GM19372 (cell line): ENCODE results near the gene SLC4A4.

Experiments
- ATAC-seq: cut with Tn5 transposase; IDR thresholded peaks from one replicate; pipeline ENCODE4 v1.9.1; 2021; ENCODE audit warnings: mild to moderate bottlenecking, low read depth, moderate library complexity; ENCODE audit not compliant: unreplicated experiment

Gene SLC4A4

DNA sequence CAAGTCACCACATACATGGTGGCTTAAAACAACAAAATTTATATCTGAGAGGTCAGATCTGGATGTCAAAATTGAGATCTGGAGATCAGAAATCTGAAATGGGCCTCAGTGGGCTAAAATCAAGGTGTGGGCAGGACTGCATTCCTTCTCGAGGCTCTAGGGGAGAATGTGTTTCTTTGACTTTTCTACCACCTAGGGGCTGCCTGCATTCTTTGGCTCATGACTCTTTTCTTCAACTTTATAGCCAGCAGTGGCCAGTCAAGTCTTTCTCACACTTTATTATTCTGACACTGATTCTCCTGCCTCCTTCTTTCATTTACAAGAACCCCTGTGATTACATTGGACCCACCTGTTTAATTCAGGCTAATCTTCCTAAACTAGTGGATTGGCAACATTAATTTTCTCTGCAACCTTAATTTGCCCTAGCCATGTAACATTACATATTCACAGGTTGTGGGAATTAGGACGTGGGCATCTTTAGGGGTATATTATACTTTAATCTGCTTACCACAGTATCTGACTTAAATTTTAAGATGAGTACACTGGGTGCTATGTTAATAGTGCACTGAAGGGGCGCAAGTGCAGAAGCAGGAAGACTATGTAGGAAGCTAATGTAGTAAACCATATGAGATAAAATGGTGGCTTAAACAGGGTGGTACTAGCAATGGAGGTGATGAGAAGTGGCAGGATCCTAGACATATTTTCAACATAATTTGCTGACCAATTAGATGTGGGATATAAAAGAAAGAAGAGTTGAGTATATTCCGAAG is 188.0 kb downstream of the SLC4A4 start:
- ATAC-seq: no peak

DNA sequence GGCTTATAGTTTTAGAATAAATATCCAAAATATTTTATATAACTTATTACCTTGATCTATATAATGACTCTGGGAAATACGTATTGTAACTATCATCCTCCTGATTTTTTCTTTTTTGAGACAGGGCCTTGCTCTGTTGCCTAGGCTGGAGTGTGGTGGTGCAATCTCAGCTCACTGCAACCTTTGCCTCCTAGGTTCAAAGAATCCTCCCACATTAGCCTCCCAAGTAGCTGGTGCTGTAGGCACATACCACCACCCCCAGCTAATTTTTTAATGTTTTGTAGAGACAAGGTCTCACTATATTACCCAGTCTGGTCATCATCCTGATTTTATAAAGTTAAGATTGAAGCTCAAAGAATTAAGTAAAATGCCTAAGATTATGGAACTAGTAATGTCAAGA is 193.6 kb downstream of the SLC4A4 start:
- no peak for ATAC-seq

DNA sequence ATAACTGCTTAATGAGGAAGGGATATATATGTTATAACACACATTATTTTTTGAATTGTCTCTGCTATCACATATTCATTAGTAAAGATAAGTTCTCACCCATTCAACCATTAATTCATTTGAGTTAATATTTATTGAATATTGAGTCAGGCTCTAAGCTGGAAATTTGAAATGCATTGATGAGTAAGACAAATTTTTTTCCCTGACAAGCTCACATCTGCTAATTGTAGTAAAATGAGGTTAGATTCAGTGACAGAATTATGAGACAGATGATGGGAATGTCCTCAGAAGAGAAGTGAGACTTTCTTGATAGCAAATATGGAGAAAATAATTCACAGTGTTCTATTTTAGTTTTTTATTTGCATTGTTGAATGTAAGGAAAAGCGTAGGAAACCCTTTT is 194.3 kb downstream of the SLC4A4 start:
- no peak for ATAC-seq

DNA sequence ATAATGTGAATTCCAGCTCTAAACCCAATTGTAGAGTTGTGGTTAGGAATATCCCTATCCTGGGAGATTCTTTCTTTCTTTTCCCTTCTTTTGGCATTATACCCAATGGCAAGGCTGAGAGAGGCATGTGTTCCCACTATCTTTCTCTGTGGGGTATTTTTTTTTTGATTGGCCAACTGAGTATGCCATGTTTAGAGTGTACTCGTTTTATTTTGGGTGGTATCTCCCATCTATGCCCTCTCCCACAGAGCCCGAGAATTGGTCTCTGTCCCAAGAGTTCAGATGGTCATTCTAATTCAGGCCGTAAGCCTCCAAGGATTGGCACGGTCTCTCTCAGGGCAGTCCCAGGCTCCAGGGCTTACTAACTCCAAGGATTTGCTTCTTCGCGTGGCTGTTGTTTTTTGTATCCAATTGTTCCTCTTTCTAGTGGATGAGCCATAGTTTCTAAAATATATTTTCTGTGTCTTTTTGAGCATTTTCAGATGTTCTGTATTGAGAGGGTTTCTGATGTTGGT is 198.8 kb downstream of the SLC4A4 start:
- no peak for ATAC-seq

DNA sequence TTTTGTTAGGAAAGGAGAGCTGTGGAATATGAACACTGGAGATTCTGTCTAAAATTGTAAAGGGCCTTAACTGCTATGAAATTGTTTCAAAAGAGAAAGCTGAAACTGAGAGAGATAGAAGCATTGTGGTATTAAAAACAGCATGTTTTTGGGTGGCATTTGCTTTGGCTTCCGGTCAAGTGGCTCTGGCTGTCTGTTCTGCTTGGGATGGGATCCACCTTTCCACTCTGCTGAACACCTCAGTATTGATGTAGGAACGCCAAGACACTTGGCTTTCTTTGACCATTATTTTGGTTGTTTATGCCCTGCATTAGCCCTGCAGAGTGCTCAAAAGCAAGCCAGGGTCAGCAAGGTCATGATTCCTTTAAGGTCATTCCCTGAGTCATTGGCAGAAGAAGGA is 199.7 kb downstream of the SLC4A4 start:
- no peak for ATAC-seq

DNA sequence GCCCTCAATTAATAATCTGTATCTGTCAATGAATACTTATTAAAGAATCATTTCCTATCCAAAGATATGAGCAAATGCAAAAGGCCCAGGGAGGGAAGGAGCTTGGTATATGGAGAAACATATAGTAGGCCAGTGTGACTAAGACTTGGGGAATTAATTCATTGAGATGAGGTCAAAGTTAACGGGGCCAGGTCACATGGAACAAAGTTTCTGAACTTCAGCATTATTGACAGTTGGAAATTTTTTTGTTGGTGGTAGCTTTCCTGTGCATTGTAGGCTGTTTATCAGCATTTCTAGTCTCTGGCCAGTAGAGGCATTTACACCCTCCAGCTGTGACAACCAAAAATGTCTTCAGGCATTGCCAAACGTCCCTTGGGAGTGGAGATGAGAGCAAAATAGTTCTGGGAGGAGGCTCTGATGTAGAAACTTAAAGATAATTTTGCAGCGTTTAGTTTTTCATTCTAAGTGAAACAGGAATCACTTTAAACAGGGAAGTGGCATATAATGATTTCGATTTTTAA is 202.0 kb downstream of the SLC4A4 start:
- ATAC-seq: peak; percentile 75

DNA sequence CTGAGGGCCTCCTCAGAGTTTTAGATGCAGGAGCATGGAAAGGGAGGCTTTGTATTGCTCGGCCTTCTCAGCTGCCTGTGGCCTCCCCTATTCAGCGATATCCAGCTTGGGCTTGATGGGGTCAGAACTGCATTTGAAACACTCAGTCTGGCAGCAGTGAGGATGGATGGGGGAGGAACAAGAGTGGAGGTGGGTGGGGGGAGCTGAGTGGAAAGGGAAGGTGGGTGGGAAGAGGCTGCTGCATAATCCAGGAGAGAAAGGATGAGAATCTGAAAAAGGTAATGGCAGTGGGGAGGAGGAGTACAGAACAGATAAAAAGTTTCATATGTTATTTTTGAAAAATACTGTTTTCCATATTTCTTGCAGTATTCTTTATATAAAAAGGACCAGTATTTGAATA is 202.7 kb downstream of the SLC4A4 start:
- no peak for ATAC-seq

DNA sequence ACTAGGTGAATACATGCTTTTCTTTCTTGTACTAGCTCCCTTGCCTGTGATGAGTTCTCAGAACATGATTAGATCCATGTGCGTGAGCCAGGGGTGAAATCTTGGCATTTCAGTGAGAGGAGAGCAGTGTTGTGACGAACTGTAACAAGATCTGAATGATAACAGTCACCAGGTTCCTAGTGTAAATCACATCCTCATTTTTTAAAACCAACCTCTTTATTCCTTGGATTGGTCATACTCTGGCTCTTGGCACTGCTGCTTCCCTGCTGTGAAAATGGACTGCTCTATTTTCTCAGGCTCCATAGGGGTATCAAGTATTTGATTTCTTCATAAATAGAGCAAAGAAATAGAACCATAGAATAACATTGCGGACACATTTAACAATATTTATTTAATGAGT is 206.3 kb downstream of the SLC4A4 start:
- ATAC-seq: no peak

DNA sequence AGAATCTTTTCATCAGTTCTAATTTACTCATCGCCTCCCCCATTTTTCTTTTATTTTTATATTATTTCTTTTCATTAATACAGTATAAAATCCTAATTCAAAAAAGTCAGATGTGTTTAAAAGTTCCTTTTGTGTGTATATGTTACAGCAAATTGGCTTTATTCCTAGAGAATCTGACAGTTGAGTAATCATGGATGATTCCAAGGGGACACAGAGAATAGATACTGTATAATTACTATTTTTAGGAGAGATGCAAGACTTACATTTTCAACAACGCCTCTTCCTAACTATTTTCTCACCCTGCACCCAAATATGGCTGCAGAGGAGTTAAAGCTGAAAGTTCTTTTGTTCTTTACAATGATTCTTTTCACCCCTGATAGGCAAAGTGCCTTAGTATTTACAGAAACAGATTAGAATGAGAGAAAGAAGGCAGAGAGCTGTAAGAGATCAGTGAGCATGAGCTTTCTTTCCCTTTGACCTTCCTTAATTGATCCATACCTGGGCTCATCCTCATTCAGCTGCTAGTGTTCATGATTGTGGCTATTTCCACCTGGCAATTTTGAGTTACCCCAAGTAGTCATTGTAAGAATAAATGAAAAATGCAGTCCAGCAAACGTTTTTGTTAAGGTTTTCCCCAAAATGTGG is 210.8 kb downstream of the SLC4A4 start:
- no peak for ATAC-seq

DNA sequence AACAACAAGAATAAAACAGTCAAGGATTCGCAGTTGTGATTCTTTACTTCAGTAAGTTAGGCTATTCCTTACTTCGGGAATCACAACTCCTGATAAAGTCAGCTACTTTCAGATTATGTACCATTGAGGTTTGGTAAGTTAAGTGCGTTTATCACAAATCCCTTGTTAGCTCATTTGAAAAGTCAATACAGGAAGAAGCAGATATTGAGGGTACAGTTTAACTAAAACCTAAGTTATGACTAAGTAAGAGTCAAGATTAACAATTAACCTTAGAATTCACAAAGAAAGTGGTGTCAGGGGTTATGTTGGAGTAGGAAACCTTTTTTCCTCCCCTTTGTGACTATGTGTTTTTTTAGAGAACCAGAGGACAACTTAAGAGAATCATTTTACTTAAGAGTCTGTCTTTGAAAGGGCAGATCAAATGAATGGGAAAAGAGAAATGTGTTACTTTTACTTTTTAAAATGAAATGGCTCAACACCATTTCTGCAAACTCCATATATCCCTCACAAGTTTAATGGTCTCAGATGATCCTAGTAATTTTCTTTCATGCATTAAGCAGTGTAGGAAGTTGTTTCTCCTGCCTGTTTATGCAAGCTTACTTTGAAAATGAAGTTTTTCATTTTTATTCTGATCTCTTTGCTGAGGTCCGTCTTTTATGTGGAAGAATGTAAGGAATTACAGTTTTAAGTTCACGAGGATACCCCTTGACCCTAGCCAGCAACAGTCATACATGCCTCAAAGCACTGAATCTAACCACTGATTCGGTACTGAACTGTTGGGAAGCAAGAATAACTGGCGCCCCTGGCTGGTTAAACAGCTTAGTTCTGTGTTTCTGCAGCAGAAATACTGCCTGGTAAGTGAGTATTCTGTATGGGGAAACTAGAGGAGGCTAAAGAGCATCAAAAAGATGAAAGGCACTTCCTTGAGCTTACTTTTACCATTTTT is 211.7 kb downstream of the SLC4A4 start:
- ATAC-seq: no peak

DNA sequence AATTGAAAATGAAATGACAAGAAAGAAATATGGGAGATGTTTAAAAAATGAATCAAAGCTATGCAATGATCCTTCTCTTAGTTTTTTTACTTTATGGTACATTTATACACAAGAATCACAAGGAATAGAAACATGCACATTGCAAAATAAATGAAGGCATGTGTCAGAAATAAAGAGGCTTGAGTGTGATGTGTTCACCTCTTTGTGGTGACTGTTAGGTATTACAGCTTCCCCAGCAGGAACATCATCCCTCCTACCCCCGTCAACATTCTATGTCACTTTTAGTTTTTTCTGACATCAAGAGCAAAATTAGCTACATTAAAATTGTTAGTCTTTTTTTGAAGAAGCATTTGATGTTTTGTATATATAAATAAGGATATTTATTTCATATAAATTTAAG is 214.8 kb downstream of the SLC4A4 start:
- no peak for ATAC-seq

DNA sequence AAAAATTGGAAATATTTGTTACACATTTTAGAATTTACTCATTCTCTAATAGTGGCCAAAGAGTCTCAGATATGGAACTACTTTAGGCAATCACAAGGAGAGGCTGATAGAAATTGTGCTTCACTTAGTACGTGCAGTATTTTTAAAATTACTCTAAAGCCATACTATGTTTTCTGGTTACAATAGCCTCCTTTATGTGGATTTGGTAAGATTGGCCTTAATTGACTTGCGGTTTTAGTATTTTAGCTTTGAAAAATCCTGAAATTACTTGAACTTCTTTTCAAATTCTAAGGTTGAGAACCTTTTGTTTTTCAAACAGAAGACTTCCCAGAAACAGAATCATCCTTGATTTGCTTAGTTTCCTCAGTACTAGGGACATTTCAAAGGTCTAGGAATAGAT is 215.2 kb downstream of the SLC4A4 start:
- no peak for ATAC-seq

DNA sequence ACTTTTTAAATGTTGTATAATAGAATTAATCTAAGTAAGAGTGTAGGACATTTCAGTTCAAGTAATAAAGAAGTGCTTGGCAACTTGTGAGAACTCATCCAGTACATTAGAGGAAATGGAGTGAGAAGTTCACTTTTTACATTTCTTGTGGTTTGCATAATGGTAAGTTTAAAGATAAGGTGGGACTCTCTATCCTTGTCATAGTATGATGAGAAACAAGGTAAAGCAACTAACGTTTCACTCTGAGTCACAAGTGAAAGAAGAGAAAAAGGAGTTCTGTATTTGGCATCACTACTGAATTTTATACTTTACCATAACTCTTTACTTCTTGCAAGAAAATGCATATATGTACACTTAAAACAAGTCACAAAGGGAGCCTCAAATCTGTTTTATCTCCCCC is 219.4 kb downstream of the SLC4A4 start:
- ATAC-seq: peak; percentile 70

DNA sequence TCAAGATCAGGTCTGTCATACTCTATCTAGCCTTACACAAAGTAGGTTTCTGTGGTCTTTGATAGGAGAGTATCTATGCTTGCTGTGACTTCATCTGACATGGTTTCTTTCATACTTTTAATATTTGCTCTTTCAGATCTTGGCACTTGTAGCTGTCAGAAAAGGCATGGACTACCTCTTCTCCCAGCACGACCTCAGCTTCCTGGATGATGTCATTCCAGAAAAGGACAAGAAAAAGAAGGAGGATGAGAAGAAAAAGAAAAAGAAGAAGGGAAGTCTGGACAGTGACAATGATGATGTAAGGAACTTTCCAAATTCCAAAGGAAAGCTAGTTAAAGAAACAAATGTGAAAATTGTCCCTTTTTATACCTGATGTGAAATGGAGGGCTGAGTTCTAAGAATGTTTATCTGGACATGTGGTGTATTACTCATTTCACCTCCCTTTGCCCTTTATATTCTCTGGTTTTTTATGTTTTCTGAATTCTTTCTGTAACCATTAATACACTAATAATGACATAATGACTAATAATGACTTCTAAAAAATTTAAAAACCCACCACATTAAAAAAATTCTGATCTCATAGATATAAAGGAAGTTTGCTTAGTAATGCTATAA is 221.2 kb downstream of the SLC4A4 start:
- no peak for ATAC-seq

DNA sequence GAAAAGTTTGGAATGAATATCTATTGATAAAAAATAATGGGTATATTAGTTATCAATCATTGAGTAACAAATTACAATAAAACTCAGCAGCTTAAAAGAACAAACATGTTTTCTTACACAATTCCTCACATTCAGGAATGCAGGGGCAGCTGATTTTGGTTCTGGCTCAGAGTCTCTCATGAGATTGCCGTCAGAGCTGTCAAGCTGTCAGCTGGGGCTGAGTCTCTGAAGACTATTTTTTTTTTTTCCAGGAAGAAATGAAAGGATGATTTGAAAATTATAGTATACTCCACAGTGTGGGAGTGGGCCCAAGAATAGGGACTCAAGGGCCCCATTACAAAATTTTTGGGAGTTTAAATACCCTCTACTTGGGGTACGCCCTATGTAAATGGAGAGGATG is 226.0 kb downstream of the SLC4A4 start:
- ATAC-seq: no peak

DNA sequence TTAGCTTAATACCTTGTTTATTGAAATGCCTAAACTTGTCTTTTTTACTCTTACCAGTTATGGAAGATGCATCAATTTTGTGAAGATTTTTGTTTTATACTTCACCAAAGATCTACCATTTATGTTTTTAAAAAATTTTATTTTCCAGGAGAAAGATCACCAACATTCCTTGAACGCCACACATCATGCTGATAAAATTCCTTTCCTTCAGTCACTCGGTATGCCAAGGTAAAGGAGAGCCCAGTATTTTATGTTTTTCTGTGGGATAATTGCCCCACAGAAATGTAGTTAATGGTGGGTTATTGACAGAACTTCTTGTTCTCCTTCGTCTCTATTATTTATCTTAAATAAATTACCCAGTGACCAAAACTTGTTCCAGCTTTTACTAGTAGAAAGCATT is 228.0 kb downstream of the SLC4A4 start:
- ATAC-seq: no peak

DNA sequence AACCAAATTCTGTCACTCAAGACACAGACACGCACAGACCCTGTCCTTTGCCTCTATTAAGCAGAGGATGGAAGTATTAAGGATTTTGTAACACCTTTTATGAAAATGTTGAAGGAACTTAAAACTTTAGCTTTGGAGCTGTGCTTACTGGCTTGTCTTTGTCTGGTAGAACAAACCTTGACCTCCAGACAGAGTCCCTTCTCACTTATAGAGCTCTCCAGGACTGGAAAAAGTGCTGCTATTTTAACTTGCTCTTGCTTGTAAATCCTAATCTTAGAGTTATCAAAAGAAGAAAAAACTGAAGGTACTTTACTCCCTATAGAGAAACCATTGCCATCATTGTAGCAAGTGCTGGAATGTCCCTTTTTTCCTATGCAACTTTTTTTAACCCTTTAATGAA is 229.3 kb downstream of the SLC4A4 start:
- ATAC-seq: no peak

DNA sequence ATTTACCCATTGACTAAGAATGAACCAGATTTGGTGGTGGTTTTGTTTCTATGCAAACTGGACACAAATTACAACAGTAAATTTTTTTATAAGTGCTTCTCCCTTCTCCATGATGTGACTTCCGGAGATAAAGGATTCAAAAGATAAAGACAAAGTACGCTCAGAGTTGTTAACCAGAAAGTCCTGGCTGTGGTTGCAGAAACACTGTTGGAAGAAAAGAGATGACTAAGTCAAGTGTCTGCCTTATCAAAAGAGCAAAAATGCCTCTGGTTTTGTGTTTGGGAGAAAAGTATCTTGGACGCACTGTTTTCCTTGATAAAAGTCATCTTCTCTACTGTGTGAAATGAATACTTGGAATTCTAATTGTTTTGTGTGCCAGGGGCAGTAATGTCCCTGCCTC is 231.7 kb downstream of the SLC4A4 start:
- no peak for ATAC-seq

DNA sequence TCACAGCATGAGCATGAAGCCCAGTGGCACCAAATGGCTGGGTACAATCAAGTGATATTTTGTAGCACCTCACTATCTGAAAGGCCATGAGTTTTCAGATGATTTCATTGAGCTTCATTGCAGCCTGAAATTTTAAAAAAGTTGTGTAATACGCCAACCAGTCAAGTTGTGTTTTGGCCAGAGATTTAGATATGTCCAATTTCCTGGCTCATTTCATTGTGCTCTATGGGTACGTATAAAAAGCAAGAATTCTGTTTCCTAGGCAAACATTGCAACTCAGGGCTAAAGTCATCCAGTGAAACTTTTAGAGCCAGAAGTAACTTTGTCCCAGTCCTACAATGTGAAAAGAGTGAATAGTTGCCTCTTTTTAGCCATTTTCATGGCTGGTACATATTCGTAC is 232.5 kb downstream of the SLC4A4 start:
- ATAC-seq: no peak

DNA sequence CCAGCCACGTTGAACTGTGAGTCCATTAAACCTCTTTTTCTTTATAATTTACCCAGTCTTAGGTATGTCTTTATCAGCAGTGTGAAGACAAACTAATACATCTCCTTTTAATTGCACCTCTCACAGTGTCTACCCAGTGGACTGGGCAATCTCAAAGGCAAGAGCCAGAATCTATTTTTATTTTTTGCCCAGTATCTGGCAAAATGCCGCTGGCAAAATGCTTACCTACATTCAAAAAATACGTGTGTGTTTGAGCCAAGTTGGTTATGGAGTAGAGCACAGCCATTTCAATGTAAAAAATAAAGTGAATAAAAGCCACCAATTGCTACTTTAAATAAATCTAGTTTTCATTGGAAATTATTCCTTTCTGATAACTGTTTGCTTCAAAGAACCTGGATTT is 245.2 kb downstream of the SLC4A4 start:
- no peak for ATAC-seq
